HepG2 (cell line): Measurements from ENCODE around the gene MMP25. TPM values are rescaled to one million over a fixed set of nuclear protein-coding genes. Genes with fewer than 3 reads are reported as not detected.

Experiments
- ADNP ChIP-seq: sonication (generic); formaldehyde crosslinking; IDR thresholded peaks from 2 replicates; pipeline ENCODE4 v1.4.0; 2020; ENCODE audit warnings: missing genetic modification reagents
- ARHGAP35 ChIP-seq: sonication (generic); formaldehyde crosslinking; IDR thresholded peaks from 2 replicates; pipeline ENCODE4 v1.9.0; 2022; ENCODE audit warnings: mild to moderate bottlenecking, inconsistent platforms, moderate library complexity, missing genetic modification reagents, borderline replicate concordance
- ARNT2 ChIP-seq: sonication (generic); formaldehyde crosslinking; IDR thresholded peaks from 2 replicates; pipeline ENCODE4 v1.8.0; 2022; ENCODE audit warnings: mild to moderate bottlenecking, low read depth, missing genetic modification reagents, moderate library complexity
- FOXA3 ChIP-seq: IDR thresholded peaks from 2 replicates; pipeline ENCODE4 v1.6.1; 2016; ENCODE audit warnings: missing genetic modification reagents, missing compliant biosample characterization
- FOXO1 ChIP-seq: sonication (generic); formaldehyde crosslinking; IDR thresholded peaks from 2 replicates; pipeline ENCODE4 v1.4.0; 2020; ENCODE audit warnings: missing genetic modification reagents
- GABPA ChIP-seq, 2 experiments: IDR thresholded peaks; 2 replicates each; pipeline ENCODE4 v1.6.1; 2011 to 2016; ENCODE audit warnings: low read depth in 2 of 2, low read length in 1 of 2, missing biosample characterization in 1 of 2, missing genetic modification characterization in 1 of 2
- HINFP ChIP-seq: sonication (generic); formaldehyde crosslinking; IDR thresholded peaks from 2 replicates; pipeline ENCODE4 v1.4.0; 2020; ENCODE audit warnings: low read depth, mild to moderate bottlenecking, missing genetic modification reagents
- HOXD1 ChIP-seq: sonication (generic); formaldehyde crosslinking; IDR thresholded peaks from 2 replicates; pipeline ENCODE4 v1.5.0; 2020; ENCODE audit warnings: missing genetic modification reagents
- KAT8 ChIP-seq: IDR thresholded peaks from 2 replicates; pipeline ENCODE4 v1.6.1; 2016; ENCODE audit warnings: missing genetic modification reagents, missing compliant biosample characterization
- NBN ChIP-seq: fragments of 450-650 bp; conservative IDR thresholded peaks from 2 replicates; pipeline ENCODE4 v1.6.1; 2017
- NCOA1 ChIP-seq: sonication (generic); formaldehyde crosslinking; IDR thresholded peaks from 2 replicates; pipeline ENCODE4 v1.9.0; 2021; ENCODE audit warnings: missing genetic modification reagents
- NR2C2 ChIP-seq: sonication (generic); formaldehyde crosslinking; IDR thresholded peaks from 2 replicates; pipeline ENCODE4 v1.4.0; 2020; ENCODE audit warnings: missing genetic modification reagents, mild to moderate bottlenecking, moderate library complexity, borderline replicate concordance
- XRCC5 ChIP-seq: fragments of 200-400 bp; formaldehyde crosslinking; optimal IDR thresholded peaks from 2 replicates; pipeline ENCODE3; 2017; ENCODE audit warnings: mild to moderate bottlenecking, low read length
- ZBTB1 ChIP-seq: sonication (generic); formaldehyde crosslinking; IDR thresholded peaks from 2 replicates; pipeline ENCODE4 v1.4.0; 2020; ENCODE audit warnings: missing genetic modification reagents, borderline replicate concordance
- ZBTB40 ChIP-seq, 2 experiments: fragments of 450-650 bp in 1 of 2; sonication (generic) in 1 of 2; formaldehyde crosslinking in 1 of 2; IDR thresholded peaks; 2 replicates each; pipeline versions ENCODE4 v1.6.1 to v1.8.0; 2016 to 2022; ENCODE audit warnings: antibody characterized with exemption in 1 of 2, mild to moderate bottlenecking in 1 of 2, missing genetic modification reagents in 1 of 2
- ZNF710 ChIP-seq: sonication (generic); formaldehyde crosslinking; IDR thresholded peaks from 2 replicates; pipeline ENCODE4 v1.5.0; 2020; ENCODE audit warnings: mild to moderate bottlenecking, missing genetic modification reagents, borderline replicate concordance
- polyA plus RNA-seq, 8 experiments: library from polyadenylated mRNA; depleted of rRNA in 3 of 8; stranded (reverse) in 7 of 8; unstranded in 1 of 8; fragments of >200 nt; fragmentation: Illumina TruSeq in 4 of 8; extraction: Trizol in 4 of 8; gene quantifications; 2 replicates each; pipeline versions ENCODE4 v1.2.1 to v1.2.3, GENCODE V29; 2011 to 2016; ENCODE audit warnings: low read depth in 4 of 8, missing spikeins in 1 of 8, mixed read lengths in 1 of 8; ENCODE audit not compliant: insufficient read depth in 1 of 8
- total RNA-seq, 5 experiments: library from RNA; depleted of rRNA; stranded (reverse); fragments of >200 nt; fragmentation: Illumina TruSeq; extraction: Trizol; gene quantifications; 2 replicates each; pipeline ENCODE4 v1.2.3, GENCODE V29; 2016; ENCODE audit warnings: low read depth in 1 of 5

The MMP25 gene
- total and polyA plus RNA-seq, 2 of the 13 experiments (the other 11 are each of a cell fraction or from before 2014, with no cell fraction given): 0.04 to 0.08 TPM

- no peak for TF ChIP-seq ZBTB40 (IDR thresholded peaks at IDR 0.05)
- peak; percentile 81 for TF ChIP-seq ZBTB40 (CRISPR knock-in tag; IDR thresholded peaks at IDR 0.05)
- TF ChIP-seq FOXA3 (CRISPR knock-in tag): peak; percentile 64
- no peak for TF ChIP-seq ZBTB1 (CRISPR knock-in tag)
- peak; percentile 54; the same call in 1 of the 2 replicates for TF ChIP-seq ARNT2 (CRISPR knock-in tag)
- peak; percentile 59 for TF ChIP-seq GABPA (IDR thresholded peaks at IDR 0.05; ENCODE audit: low read depth, low read length)
- peak; percentile 89 for TF ChIP-seq GABPA (CRISPR knock-in tag; IDR thresholded peaks at IDR 0.05; ENCODE audit: low read depth)
- TF ChIP-seq HOXD1 (CRISPR knock-in tag): 0 out of 2 replicates have a peak, but pooled peaks have one; percentile 34
- TF ChIP-seq FOXO1 (CRISPR knock-in tag): peak; percentile 71
- peak; percentile 22 for TF ChIP-seq XRCC5
- no peak for TF ChIP-seq NBN
- TF ChIP-seq HINFP (CRISPR knock-in tag): peak; percentile 81
- TF ChIP-seq ARHGAP35 (CRISPR knock-in tag): peak; percentile 67; the same call in 1 of the 2 replicates
- TF ChIP-seq ADNP: no peak
- TF ChIP-seq NCOA1 (CRISPR knock-in tag): no peak
- peak; percentile 21; the same call in 1 of the 2 replicates for TF ChIP-seq ZNF710 (CRISPR knock-in tag)
- TF ChIP-seq NR2C2 (CRISPR knock-in tag): peak; percentile 95
- TF ChIP-seq KAT8 (CRISPR knock-in tag): peak; percentile 84; the same call in 1 of the 2 replicates
Measured at GRCh38 chr16:3023669-3024478, 22.5 kb upstream of the MMP25 start, which contains the start of the genes HCFC1R1 and THOC6 (continued).
